Stomach (tissue), 4 donors: ENCODE data around the gene RPUSD4.

Source experiments
- CTCF ChIP-seq, 7 experiments: fragments of 450-650 bp in 4 of 7; fragments of 200-600 bp in 3 of 7; sonication (generic) in 3 of 7; IDR thresholded peaks; one replicate each; pipeline ENCODE4 v1.5.1; 2016 to 2019; ENCODE audit warnings: antibody characterized with exemption in 7 of 7, control low read depth in 2 of 7, mild to moderate bottlenecking in 1 of 7
- EP300 ChIP-seq: sonication (generic); formaldehyde crosslinking; IDR thresholded peaks from one replicate; pipeline ENCODE4 v1.6.1; 2017; ENCODE audit warnings: antibody characterized with exemption
- POLR2AphosphoS5 ChIP-seq, 3 donors: sonication (generic); formaldehyde crosslinking; IDR thresholded peaks; one replicate each; pipeline ENCODE4 v1.6.1; 2016; ENCODE audit warnings: antibody characterized with exemption in 3 of 3

- TF ChIP-seq EP300, result no peak
- TF ChIP-seq CTCF (IDR thresholded peaks at IDR 0.05), result no peak
- no peak for TF ChIP-seq POLR2AphosphoS5 (IDR thresholded peaks at IDR 0.05)
Observed at GRCh38 chr11:126225295-126225665, 13.8 kb upstream of the RPUSD4 start.
